ENCODE data around the gene SLPI. TPM values are rescaled to one million over a fixed set of nuclear protein-coding genes. Genes with fewer than 3 reads are reported as not detected.

SLPI gene
- total and polyA plus RNA-seq, 8 donors = 4.4 to 51.1 (median 26.7) TPM

DNA sequence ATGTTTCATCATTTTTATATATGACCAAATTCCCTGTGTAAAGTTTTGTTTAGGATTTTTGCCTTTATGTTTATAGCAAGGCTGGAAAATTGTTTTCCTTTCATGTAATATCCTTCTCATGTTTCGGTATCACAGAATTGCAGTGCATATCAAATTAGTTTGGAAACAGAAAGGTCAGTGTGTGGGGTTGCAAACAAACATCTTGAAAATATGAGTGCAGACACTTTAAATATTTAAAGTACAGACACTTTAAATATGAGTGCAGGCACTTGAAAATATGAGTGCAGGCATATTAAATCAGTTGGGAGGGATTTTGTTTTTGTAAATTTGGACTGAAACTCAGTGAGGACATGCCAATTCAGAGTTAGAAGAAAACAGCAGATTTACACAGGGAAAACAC is 6.5 kb downstream of the SLPI start:
- ATAC-seq (no peak), DNase-seq (no peak), FAIRE-seq (no peak)
- no peaks in the 10 kb centered on the region for H3K9me3 ChIP-seq
- no peaks in the 10 kb centered on the region for H3K27me3 ChIP-seq
- no peak overlapping the region for H3K27ac ChIP-seq
- H3K4me1 ChIP-seq = no peaks in the 10 kb centered on the region
- intact Hi-C loops (cut with DNase I) = no loop called here
- no peak for TF ChIP-seq CTCF (IDR thresholded peaks at IDR 0.05)
- no peak overlapping the region for H3K4me3 ChIP-seq
- 83 to 84% methylated on average over 1 of the region's 1 CpG for WGBS, 2 donors
- no peaks in the 10 kb centered on the region for H3K36me3 ChIP-seq

- ATAC-seq (no peak), DNase-seq (no peak), FAIRE-seq (no peak)
- 47 to 49% methylated on average over 6 of the region's 6 CpGs for WGBS, 2 donors
- Histone ChIP-seq H3K4me1 (no peaks in the 10 kb centered on the region), H3K27me3 (no peaks in the 10 kb centered on the region), H3K4me3 (no peak overlapping the region), H3K9me3 (no peaks in the 10 kb centered on the region), H3K27ac (no peak overlapping the region), H3K36me3 (no peaks in the 10 kb centered on the region)
- intact Hi-C loops (cut with DNase I) = no loop called here
- TF ChIP-seq CTCF (IDR thresholded peaks at IDR 0.05) = no peak
Observed at GRCh38 chr20:45246109-45246508, 8.3 kb downstream of the SLPI start.

- ATAC-seq = no peak
- WGBS, 2 donors = 78 to 82% methylated on average over 2 of the region's 2 CpGs
- H3K9me3 ChIP-seq = no peaks in the 10 kb centered on the region
- no peak for FAIRE-seq
- no peak for TF ChIP-seq CTCF (IDR thresholded peaks at IDR 0.05)
- no peak overlapping the region for H3K4me3 ChIP-seq
- H3K36me3 ChIP-seq = no peaks in the 10 kb centered on the region
- intact Hi-C loops (cut with DNase I) = no loop called here
- H3K4me1 ChIP-seq = no peaks in the 10 kb centered on the region
- no peak for DNase-seq
- peaks cover 0 to 4% (median 0%) of the 10 kb centered on the region in 4 donors for H3K27me3 ChIP-seq
- no peak overlapping the region for H3K27ac ChIP-seq
Observed at GRCh38 chr20:45238139-45238538, 16.2 kb downstream of the SLPI start.

GRCh38 chr20:45235995-45236394 is 18.4 kb downstream of the SLPI start:
- H3K9me3 ChIP-seq = no peaks in the 10 kb centered on the region
- H3K4me1 ChIP-seq = no peaks in the 10 kb centered on the region
- DNase-seq (no peak), ATAC-seq (peak in 1 of 4 donors; percentile 25), FAIRE-seq (no peak)
- H3K36me3 ChIP-seq = no peaks in the 10 kb centered on the region
- intact Hi-C loops (cut with DNase I) = no loop called here
- H3K4me3 ChIP-seq = no peak overlapping the region
- 57 to 61% methylated on average over 4 of the region's 4 CpGs for WGBS, 2 donors
- H3K27me3 ChIP-seq = peaks cover 0 to 4% (median 0%) of the 10 kb centered on the region in 4 donors
- H3K27ac ChIP-seq = no peak overlapping the region
- peak in 1 of 4 donors; percentile 11 for TF ChIP-seq CTCF (IDR thresholded peaks at IDR 0.05)

DNA sequence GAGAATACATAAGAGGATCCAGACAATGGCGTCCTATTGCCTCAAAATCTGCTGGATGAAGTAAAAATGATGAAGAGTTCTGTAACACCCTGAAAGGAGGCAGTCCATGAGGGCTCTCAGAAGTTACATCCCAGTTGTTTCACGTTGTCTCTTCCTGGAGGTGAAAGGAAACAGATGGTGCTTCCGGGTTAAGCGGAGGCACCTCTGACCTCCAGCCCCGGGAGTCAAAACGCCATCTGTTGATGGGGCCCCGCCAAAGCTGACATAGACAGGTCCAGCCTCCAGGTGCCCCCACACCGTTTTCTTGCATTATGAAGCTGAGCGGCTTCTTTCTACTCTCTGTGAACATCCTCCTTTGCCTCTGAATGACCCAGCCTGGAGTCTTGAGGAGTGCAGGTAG is 23.7 kb downstream of the SLPI start:
- H3K4me1 ChIP-seq = peaks cover 0 to 6% (median 0%) of the 10 kb centered on the region in 3 donors
- H3K27me3 ChIP-seq = peaks cover 0 to 4% (median 0%) of the 10 kb centered on the region in 4 donors
- no peaks in the 10 kb centered on the region for H3K9me3 ChIP-seq
- no peak for ATAC-seq
- H3K4me3 ChIP-seq = no peak overlapping the region
- FAIRE-seq = no peak
- TF ChIP-seq CTCF (IDR thresholded peaks at IDR 0.05) = no peak
- intact Hi-C loops (cut with DNase I) = no loop called here
- DNase-seq = no peak
- no peaks in the 10 kb centered on the region for H3K36me3 ChIP-seq
- H3K27ac ChIP-seq = no peak overlapping the region
- 61 to 77% methylated on average over 9 of the region's 9 CpGs for WGBS, 2 donors
